Measurements from ENCODE around the gene MRGPRF. TPM values are rescaled to one million over a fixed set of nuclear protein-coding genes. Genes with fewer than 3 reads are reported as not detected.

MRGPRF gene
- total RNA-seq, 2 experiments from 2014 or later: not detected

DNA sequence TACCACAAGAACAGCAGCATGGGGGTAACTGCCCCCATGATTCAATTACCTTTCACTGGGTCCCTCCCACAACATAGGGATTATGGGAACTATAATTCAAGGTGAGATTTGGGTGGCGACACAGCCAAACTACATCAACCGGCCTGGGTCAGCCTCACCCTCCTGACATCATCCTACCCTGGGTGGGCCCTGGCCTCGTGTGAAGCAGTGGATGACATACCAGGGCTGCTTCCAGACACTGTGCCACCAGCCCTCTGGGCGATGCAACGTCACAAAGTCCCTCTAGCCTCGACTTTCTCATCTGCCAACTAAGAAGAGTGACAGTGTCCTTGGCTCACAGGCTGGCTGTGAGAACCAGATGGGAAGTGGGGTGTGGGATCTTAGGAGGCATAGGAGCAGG, 27.0 kb upstream of the MRGPRF start:
- POLR2A ChIA-PET: no interaction called here
- CTCF ChIA-PET: no interaction called here
- intact Hi-C loops (cut with DNase I, micrococcal nuclease): no loop called here

DNA sequence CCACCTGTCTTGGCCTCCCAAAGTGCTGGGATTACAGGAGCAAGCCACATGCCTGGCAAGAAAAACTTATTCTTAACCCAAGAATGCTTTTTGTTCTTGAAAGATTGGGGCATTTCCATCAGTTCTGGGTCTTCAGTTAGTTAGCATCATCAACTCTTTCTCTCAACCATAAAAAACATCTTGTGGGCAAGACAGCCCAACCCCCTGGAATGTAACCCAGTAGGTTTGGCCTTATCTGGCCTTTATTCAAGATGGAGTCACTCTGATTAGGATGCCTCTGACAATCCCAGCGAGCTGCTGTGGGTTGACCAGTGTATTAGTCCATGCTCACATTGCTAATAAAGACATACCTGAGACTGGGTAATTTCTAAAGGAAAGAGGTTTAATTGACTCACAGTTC, 26.5 kb upstream of the MRGPRF start:
- no peaks in the 10 kb centered on the region for H3K4me1 Mint-ChIP-seq (ENCODE audit: low read depth)
- H3K36me3 ChIP-seq (ENCODE audit: insufficient read depth, low read length): no peaks in the 10 kb centered on the region
- no peaks in the 10 kb centered on the region for H3K9me3 ChIP-seq (ENCODE audit: control insufficient read depth in 1 of 2, insufficient read depth in 1 of 2, low read length in 2 of 2)
- ATAC-seq (ENCODE audit: poor library complexity): no peak
- DNase-seq: no peak
- TF ChIP-seq, protein P1, sequence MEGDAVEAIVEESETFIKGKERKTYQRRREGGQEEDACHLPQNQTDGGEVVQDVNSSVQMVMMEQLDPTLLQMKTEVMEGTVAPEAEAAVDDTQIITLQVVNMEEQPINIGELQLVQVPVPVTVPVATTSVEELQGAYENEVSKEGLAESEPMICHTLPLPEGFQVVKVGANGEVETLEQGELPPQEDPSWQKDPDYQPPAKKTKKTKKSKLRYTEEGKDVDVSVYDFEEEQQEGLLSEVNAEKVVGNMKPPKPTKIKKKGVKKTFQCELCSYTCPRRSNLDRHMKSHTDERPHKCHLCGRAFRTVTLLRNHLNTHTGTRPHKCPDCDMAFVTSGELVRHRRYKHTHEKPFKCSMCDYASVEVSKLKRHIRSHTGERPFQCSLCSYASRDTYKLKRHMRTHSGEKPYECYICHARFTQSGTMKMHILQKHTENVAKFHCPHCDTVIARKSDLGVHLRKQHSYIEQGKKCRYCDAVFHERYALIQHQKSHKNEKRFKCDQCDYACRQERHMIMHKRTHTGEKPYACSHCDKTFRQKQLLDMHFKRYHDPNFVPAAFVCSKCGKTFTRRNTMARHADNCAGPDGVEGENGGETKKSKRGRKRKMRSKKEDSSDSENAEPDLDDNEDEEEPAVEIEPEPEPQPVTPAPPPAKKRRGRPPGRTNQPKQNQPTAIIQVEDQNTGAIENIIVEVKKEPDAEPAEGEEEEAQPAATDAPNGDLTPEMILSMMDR (IDR thresholded peaks at IDR 0.05): no peak
- intact Hi-C loops (cut with DNase I, micrococcal nuclease): no loop called here
- no peaks in the 10 kb centered on the region for H3K36me3 Mint-ChIP-seq (ENCODE audit: low read depth)
- no peaks in the 10 kb centered on the region for H3K4me1 ChIP-seq (ENCODE audit: insufficient read depth, low read length)
- no peak overlapping the region for H3K27ac ChIP-seq (ENCODE audit: low read depth in 1 of 2, low read length in 2 of 2)
- no peaks in the 10 kb centered on the region for H3K9me3 Mint-ChIP-seq
- H3K27me3 ChIP-seq (ENCODE audit: control insufficient read depth in 1 of 2, insufficient read depth in 2 of 2, low read length in 2 of 2): no peaks in the 10 kb centered on the region
- H3K4me3 Mint-ChIP-seq: no peak overlapping the region
- H3K27ac Mint-ChIP-seq: no peak overlapping the region
- peaks cover 11% of the 10 kb centered on the region for H3K27me3 Mint-ChIP-seq
- no peak overlapping the region for H3K4me3 ChIP-seq (ENCODE audit: low read length)
- POLR2A ChIA-PET: no interaction called here
- CTCF ChIA-PET: no interaction called here

More for the DNA sequence above, 27.0 kb upstream of the MRGPRF start:
- Mint-ChIP-seq H3K36me3 (ENCODE audit: low read depth) (no peaks in the 10 kb centered on the region), H3K4me1 (ENCODE audit: low read depth) (no peaks in the 10 kb centered on the region), H3K4me3 (no peak overlapping the region), H3K9me3 (no peaks in the 10 kb centered on the region), H3K27ac (no peak overlapping the region), H3K27me3 (peaks cover 9% of the 10 kb centered on the region)
- H3K4me3 ChIP-seq (ENCODE audit: low read length): no peak overlapping the region
- H3K9me3 ChIP-seq (ENCODE audit: control insufficient read depth in 1 of 2, insufficient read depth in 1 of 2, low read length in 2 of 2): no peaks in the 10 kb centered on the region
- no peak for DNase-seq
- no peaks in the 10 kb centered on the region for H3K27me3 ChIP-seq (ENCODE audit: control insufficient read depth in 1 of 2, insufficient read depth in 2 of 2, low read length in 2 of 2)
- no peaks in the 10 kb centered on the region for H3K36me3 ChIP-seq (ENCODE audit: insufficient read depth, low read length)
- no peak overlapping the region for H3K27ac ChIP-seq (ENCODE audit: low read depth in 1 of 2, low read length in 2 of 2)
- ATAC-seq (ENCODE audit: poor library complexity): no peak
- TF ChIP-seq, protein P1 (IDR thresholded peaks at IDR 0.05): no peak
- no peaks in the 10 kb centered on the region for H3K4me1 ChIP-seq (ENCODE audit: insufficient read depth, low read length)

DNA sequence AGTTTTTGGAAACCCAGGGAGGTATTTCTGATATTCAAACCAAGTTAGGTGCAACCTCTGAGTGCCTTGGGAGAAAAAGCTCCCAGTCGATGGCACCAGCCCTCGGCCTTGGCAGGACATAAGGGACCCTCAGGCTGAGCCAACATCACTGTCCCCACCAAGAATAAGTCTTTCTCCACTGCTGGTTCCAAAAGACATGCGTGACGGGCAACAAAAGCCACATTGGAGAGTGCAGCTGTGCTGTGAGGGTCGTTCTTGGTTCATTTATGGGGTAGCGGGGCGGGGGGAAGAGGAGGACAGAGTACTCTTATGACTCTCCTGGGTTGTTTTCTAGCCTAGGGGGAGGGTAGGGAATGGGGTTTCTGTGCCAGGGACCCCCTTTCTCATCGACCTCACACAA, 24.5 kb upstream of the MRGPRF start:
- no peaks in the 10 kb centered on the region for H3K4me1 ChIP-seq (ENCODE audit: insufficient read depth, low read length)
- POLR2A ChIA-PET: no interaction called here
- intact Hi-C loops (cut with DNase I, micrococcal nuclease): no loop called here
- no peaks in the 10 kb centered on the region for H3K27me3 ChIP-seq (ENCODE audit: control insufficient read depth in 1 of 2, insufficient read depth in 2 of 2, low read length in 2 of 2)
- H3K4me3 Mint-ChIP-seq: no peak overlapping the region
- no peaks in the 10 kb centered on the region for H3K9me3 Mint-ChIP-seq
- H3K27ac Mint-ChIP-seq: no peak overlapping the region
- ATAC-seq (ENCODE audit: poor library complexity) (no peak), DNase-seq (no peak)
- H3K36me3 Mint-ChIP-seq (ENCODE audit: low read depth): no peaks in the 10 kb centered on the region
- H3K4me1 Mint-ChIP-seq (ENCODE audit: low read depth): no peaks in the 10 kb centered on the region
- H3K27me3 Mint-ChIP-seq: peaks cover 11% of the 10 kb centered on the region
- no peak overlapping the region for H3K27ac ChIP-seq (ENCODE audit: low read depth in 1 of 2, low read length in 2 of 2)
- no peak overlapping the region for H3K4me3 ChIP-seq (ENCODE audit: low read length)
- CTCF ChIA-PET: no interaction called here
- TF ChIP-seq, protein P1 (IDR thresholded peaks at IDR 0.05): no peak
- no peaks in the 10 kb centered on the region for H3K9me3 ChIP-seq (ENCODE audit: control insufficient read depth in 1 of 2, insufficient read depth in 1 of 2, low read length in 2 of 2)
- H3K36me3 ChIP-seq (ENCODE audit: insufficient read depth, low read length): no peaks in the 10 kb centered on the region
